HepG2 (cell line): ENCODE results near the gene MFRP. TPM values are rescaled to one million over a fixed set of nuclear protein-coding genes. Genes with fewer than 3 reads are reported as not detected.
A peak's percentile ranks its signal among the peaks of the same experiment; 100 is the strongest.

Experiments
- CHD2 ChIP-seq: IDR thresholded peaks from 2 replicates; pipeline ENCODE4 v1.6.1; 2011; ENCODE audit warnings: low read depth, low read length, improper control_type of control experiment
- GRHL1 ChIP-seq: sonication (generic); formaldehyde crosslinking; conservative IDR thresholded peaks from 2 replicates; pipeline ENCODE4 v1.8.0; 2022; ENCODE audit warnings: missing genetic modification reagents
- MXD4 ChIP-seq: IDR thresholded peaks from 2 replicates; pipeline ENCODE4 v1.6.1; 2016; ENCODE audit warnings: mild to moderate bottlenecking, missing biosample characterization, missing genetic modification reagents
- NCOA1 ChIP-seq: sonication (generic); formaldehyde crosslinking; IDR thresholded peaks from 2 replicates; pipeline ENCODE4 v1.9.0; 2021; ENCODE audit warnings: missing genetic modification reagents
- PHF20 ChIP-seq: sonication (generic); formaldehyde crosslinking; IDR thresholded peaks from 2 replicates; pipeline ENCODE4 v1.5.0; 2020; ENCODE audit warnings: mild to moderate bottlenecking, missing genetic modification reagents
- PHF8 ChIP-seq: sonication (generic); formaldehyde crosslinking; IDR thresholded peaks from 2 replicates; pipeline ENCODE4 v1.5.0; 2020; ENCODE audit warnings: missing genetic modification reagents
- RARG ChIP-seq: sonication (generic); formaldehyde crosslinking; IDR thresholded peaks from 2 replicates; pipeline ENCODE4 v1.4.0; 2020; ENCODE audit warnings: low read depth, mild to moderate bottlenecking, missing genetic modification reagents
- RFX1 ChIP-seq: fragments of 450-650 bp; IDR thresholded peaks from 2 replicates; pipeline ENCODE4 v1.6.1; 2017
- TP53 ChIP-seq: sonication (generic); formaldehyde crosslinking; conservative IDR thresholded peaks from 2 replicates; pipeline ENCODE4 v1.4.0; 2020; ENCODE audit warnings: missing genetic modification reagents
- ZNF256 ChIP-seq: sonication (generic); formaldehyde crosslinking; conservative IDR thresholded peaks from 2 replicates; pipeline ENCODE4 v1.4.0; 2020; ENCODE audit warnings: missing genetic modification reagents
- ZNF264 ChIP-seq: sonication (generic); formaldehyde crosslinking; IDR thresholded peaks from 2 replicates; pipeline ENCODE4 v1.4.0; 2020; ENCODE audit warnings: missing genetic modification reagents
- ZNF296 ChIP-seq: sonication (generic); formaldehyde crosslinking; conservative IDR thresholded peaks from 2 replicates; pipeline ENCODE4 v1.5.0; 2020; ENCODE audit warnings: mild to moderate bottlenecking, missing genetic modification reagents
- polyA plus RNA-seq, 8 experiments: library from polyadenylated mRNA; depleted of rRNA in 3 of 8; stranded (reverse) in 7 of 8; unstranded in 1 of 8; fragments of >200 nt; fragmentation: Illumina TruSeq in 4 of 8; extraction: Trizol in 4 of 8; gene quantifications; 2 replicates each; pipeline versions ENCODE4 v1.2.1 to v1.2.3, GENCODE V29; 2011 to 2016; ENCODE audit warnings: low read depth in 4 of 8, missing spikeins in 1 of 8, mixed read lengths in 1 of 8; ENCODE audit not compliant: insufficient read depth in 1 of 8
- total RNA-seq, 5 experiments: library from RNA; depleted of rRNA; stranded (reverse); fragments of >200 nt; fragmentation: Illumina TruSeq; extraction: Trizol; gene quantifications; 2 replicates each; pipeline ENCODE4 v1.2.3, GENCODE V29; 2016; ENCODE audit warnings: low read depth in 1 of 5
- TF ChIP-seq, protein P1 (sequence below): sonication (generic); formaldehyde crosslinking; IDR thresholded peaks from 2 replicates; pipeline ENCODE4 v1.4.0; 2020; ENCODE audit warnings: missing genetic modification reagents, borderline replicate concordance
- TF ChIP-seq, protein P2 (sequence below): sonication (generic); formaldehyde crosslinking; IDR thresholded peaks from 2 replicates; pipeline ENCODE4 v1.5.0; 2020; ENCODE audit warnings: mild to moderate bottlenecking, missing genetic modification reagents, borderline replicate concordance

MFRP gene
- total and polyA plus RNA-seq, 2 of the 13 experiments (the other 11 are each of a cell fraction or from before 2014, with no cell fraction given): not detected

GRCh38 chr11:119381181-119381988 is 34.9 kb upstream of the MFRP start, which contains the start of gene USP2 (continued):
- TF ChIP-seq ZNF264 (CRISPR knock-in tag): peak; percentile 12; the same call in 1 of the 2 replicates
- no peak for TF ChIP-seq GRHL1 (CRISPR knock-in tag)
- TF ChIP-seq NCOA1 (CRISPR knock-in tag): no peak
- no peak for TF ChIP-seq RARG (CRISPR knock-in tag)
- peak; percentile 83 for TF ChIP-seq RFX1
- TF ChIP-seq MXD4 (CRISPR knock-in tag): peak; percentile 100
- TF ChIP-seq TP53 (CRISPR knock-in tag): 0 out of 2 replicates have a peak, but pooled peaks have one; percentile 35
- peak; percentile 46; the same call in 1 of the 2 replicates for TF ChIP-seq PHF20 (CRISPR knock-in tag)
- TF ChIP-seq, protein P1, sequence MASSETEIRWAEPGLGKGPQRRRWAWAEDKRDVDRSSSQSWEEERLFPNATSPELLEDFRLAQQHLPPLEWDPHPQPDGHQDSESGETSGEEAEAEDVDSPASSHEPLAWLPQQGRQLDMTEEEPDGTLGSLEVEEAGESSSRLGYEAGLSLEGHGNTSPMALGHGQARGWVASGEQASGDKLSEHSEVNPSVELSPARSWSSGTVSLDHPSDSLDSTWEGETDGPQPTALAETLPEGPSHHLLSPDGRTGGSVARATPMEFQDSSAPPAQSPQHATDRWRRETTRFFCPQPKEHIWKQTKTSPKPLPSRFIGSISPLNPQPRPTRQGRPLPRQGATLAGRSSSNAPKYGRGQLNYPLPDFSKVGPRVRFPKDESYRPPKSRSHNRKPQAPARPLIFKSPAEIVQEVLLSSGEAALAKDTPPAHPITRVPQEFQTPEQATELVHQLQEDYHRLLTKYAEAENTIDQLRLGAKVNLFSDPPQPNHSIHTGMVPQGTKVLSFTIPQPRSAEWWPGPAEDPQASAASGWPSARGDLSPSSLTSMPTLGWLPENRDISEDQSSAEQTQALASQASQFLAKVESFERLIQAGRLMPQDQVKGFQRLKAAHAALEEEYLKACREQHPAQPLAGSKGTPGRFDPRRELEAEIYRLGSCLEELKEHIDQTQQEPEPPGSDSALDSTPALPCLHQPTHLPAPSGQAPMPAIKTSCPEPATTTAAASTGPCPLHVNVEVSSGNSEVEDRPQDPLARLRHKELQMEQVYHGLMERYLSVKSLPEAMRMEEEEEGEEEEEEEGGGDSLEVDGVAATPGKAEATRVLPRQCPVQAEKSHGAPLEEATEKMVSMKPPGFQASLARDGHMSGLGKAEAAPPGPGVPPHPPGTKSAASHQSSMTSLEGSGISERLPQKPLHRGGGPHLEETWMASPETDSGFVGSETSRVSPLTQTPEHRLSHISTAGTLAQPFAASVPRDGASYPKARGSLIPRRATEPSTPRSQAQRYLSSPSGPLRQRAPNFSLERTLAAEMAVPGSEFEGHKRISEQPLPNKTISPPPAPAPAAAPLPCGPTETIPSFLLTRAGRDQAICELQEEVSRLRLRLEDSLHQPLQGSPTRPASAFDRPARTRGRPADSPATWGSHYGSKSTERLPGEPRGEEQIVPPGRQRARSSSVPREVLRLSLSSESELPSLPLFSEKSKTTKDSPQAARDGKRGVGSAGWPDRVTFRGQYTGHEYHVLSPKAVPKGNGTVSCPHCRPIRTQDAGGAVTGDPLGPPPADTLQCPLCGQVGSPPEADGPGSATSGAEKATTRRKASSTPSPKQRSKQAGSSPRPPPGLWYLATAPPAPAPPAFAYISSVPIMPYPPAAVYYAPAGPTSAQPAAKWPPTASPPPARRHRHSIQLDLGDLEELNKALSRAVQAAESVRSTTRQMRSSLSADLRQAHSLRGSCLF (CRISPR knock-in tag): no peak
- TF ChIP-seq CHD2: no peak
- peak; percentile 30; the same call in 1 of the 2 replicates for TF ChIP-seq ZNF296 (CRISPR knock-in tag)
- peak; percentile 41 for TF ChIP-seq PHF8 (CRISPR knock-in tag)
- TF ChIP-seq ZNF256 (CRISPR knock-in tag): no peak
- TF ChIP-seq, protein P2, sequence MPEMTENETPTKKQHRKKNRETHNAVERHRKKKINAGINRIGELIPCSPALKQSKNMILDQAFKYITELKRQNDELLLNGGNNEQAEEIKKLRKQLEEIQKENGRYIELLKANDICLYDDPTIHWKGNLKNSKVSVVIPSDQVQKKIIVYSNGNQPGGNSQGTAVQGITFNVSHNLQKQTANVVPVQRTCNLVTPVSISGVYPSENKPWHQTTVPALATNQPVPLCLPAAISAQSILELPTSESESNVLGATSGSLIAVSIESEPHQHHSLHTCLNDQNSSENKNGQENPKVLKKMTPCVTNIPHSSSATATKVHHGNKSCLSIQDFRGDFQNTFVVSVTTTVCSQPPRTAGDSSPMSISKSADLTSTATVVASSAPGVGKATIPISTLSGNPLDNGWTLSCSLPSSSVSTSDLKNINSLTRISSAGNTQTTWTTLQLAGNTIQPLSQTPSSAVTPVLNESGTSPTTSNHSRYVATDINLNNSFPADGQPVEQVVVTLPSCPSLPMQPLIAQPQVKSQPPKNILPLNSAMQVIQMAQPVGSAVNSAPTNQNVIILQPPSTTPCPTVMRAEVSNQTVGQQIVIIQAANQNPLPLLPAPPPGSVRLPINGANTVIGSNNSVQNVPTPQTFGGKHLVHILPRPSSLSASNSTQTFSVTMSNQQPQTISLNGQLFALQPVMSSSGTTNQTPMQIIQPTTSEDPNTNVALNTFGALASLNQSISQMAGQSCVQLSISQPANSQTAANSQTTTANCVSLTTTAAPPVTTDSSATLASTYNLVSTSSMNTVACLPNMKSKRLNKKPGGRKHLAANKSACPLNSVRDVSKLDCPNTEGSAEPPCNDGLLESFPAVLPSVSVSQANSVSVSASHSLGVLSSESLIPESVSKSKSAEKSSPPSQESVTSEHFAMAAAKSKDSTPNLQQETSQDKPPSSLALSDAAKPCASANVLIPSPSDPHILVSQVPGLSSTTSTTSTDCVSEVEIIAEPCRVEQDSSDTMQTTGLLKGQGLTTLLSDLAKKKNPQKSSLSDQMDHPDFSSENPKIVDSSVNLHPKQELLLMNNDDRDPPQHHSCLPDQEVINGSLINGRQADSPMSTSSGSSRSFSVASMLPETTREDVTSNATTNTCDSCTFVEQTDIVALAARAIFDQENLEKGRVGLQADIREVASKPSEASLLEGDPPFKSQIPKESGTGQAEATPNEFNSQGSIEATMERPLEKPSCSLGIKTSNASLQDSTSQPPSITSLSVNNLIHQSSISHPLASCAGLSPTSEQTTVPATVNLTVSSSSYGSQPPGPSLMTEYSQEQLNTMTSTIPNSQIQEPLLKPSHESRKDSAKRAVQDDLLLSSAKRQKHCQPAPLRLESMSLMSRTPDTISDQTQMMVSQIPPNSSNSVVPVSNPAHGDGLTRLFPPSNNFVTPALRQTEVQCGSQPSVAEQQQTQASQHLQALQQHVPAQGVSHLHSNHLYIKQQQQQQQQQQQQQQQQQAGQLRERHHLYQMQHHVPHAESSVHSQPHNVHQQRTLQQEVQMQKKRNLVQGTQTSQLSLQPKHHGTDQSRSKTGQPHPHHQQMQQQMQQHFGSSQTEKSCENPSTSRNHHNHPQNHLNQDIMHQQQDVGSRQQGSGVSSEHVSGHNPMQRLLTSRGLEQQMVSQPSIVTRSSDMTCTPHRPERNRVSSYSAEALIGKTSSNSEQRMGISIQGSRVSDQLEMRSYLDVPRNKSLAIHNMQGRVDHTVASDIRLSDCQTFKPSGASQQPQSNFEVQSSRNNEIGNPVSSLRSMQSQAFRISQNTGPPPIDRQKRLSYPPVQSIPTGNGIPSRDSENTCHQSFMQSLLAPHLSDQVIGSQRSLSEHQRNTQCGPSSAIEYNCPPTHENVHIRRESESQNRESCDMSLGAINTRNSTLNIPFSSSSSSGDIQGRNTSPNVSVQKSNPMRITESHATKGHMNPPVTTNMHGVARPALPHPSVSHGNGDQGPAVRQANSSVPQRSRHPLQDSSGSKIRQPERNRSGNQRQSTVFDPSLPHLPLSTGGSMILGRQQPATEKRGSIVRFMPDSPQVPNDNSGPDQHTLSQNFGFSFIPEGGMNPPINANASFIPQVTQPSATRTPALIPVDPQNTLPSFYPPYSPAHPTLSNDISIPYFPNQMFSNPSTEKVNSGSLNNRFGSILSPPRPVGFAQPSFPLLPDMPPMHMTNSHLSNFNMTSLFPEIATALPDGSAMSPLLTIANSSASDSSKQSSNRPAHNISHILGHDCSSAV (CRISPR knock-in tag): no peak
